ENCODE data around the gene SYNGR3.
"Not testable (repeated sequence)": the region's sequence is repeated elsewhere in the genome, so short reads cannot be mapped to it uniquely, and the experiment has no call there.

Gene SYNGR3

GRCh38 chr16:2009164-2009711 lies 19.5 kb downstream of the SYNGR3 start:
- no peak for DNase-seq

- DNase-seq, result peak; percentile 65 to 73
These were observed 20.2 kb downstream of the SYNGR3 start, which contains the start of gene ZNF598 for GRCh38 chr16:2009791-2010510. ZNF598 (minus strand) TSS chr16:2009821.

GRCh38 chr16:2011726-2012125 lies 22.0 kb downstream of the SYNGR3 start:
- DNase-seq, result not testable (repeated sequence)

GRCh38 chr16:2013527-2013926 lies 23.8 kb downstream of the SYNGR3 start:
- DNase-seq, result no peak

GRCh38 chr16:2015117-2015946 lies 25.6 kb downstream of the SYNGR3 start:
- no peak for DNase-seq

- DNase-seq, result no peak
These were observed 26.1 kb downstream of the SYNGR3 start for GRCh38 chr16:2015947-2016208.

- no peak for DNase-seq
These were observed 26.7 kb downstream of the SYNGR3 start for GRCh38 chr16:2016407-2016922.

- no peak for DNase-seq
These were observed 29.7 kb downstream of the SYNGR3 start, which contains the start of gene NPW for GRCh38 chr16:2019518-2019920. NPW (plus strand) TSS chr16:2019785.

GRCh38 chr16:2019921-2020831 lies 30.4 kb downstream of the SYNGR3 start:
- DNase-seq, result no peak

GRCh38 chr16:2022723-2023091 lies 32.9 kb downstream of the SYNGR3 start:
- DNase-seq, result peak in 1 of 2 experiments; percentile 26

GRCh38 chr16:2023092-2024031 lies 33.6 kb downstream of the SYNGR3 start:
- peak; percentile 70 to 71 for DNase-seq

GRCh38 chr16:2024032-2024420 lies 34.3 kb downstream of the SYNGR3 start:
- DNase-seq, result no peak

GRCh38 chr16:2025251-2025650 lies 35.5 kb downstream of the SYNGR3 start:
- DNase-seq, result no peak

- no peak for DNase-seq
These were observed 36.2 kb downstream of the SYNGR3 start for GRCh38 chr16:2025878-2026460.

- DNase-seq, result no peak
These were observed 36.8 kb downstream of the SYNGR3 start, which contains the start of gene NHERF2 for GRCh38 chr16:2026461-2027023. NHERF2 (plus strand) TSS chr16:2026902; CDS start chr16:2027006, 104 bp downstream.

GRCh38 chr16:2027024-2028010 lies 37.5 kb downstream of the SYNGR3 start:
- no peak for DNase-seq

GRCh38 chr16:2028146-2028545 lies 38.4 kb downstream of the SYNGR3 start:
- DNase-seq, result no peak

- DNase-seq, result no peak
These were observed 39.0 kb downstream of the SYNGR3 start for GRCh38 chr16:2028620-2029220.

GRCh38 chr16:2029350-2029749 lies 39.6 kb downstream of the SYNGR3 start:
- no peak for DNase-seq

All from AML-193 (cell line).